Colonic mucosa (tissue), 4 donors: ENCODE results near the gene TEX264. TPM values are rescaled to one million over a fixed set of nuclear protein-coding genes. Genes with fewer than 3 reads are reported as not detected.
"Not testable (repeated sequence)": the region's sequence is repeated elsewhere in the genome, so short reads cannot be mapped to it uniquely, and the experiment has no call there.

Experiments
- DNase-seq: peaks from one replicate; pipeline ENCODE4 v3.0.0-alpha.2; 2020
- H3K27ac ChIP-seq: fragments of 200-600 bp; one replicate; pipeline ENCODE4 v1.8.0; 2021
- H3K27me3 ChIP-seq: fragments of 200-600 bp; one replicate; pipeline ENCODE4 v1.8.0; 2021
- H3K36me3 ChIP-seq: fragments of 200-600 bp; one replicate; pipeline ENCODE4 v1.8.0; 2021
- H3K4me1 ChIP-seq: fragments of 200-600 bp; one replicate; pipeline ENCODE4 v1.8.0; 2021; ENCODE audit warnings: mild to moderate bottlenecking
- H3K4me3 ChIP-seq: fragments of 200-600 bp; one replicate; pipeline ENCODE4 v1.8.0; 2021
- H3K9ac ChIP-seq, 2 donors: one replicate each; pipeline ENCODE4 v1.7.0; 2013; ENCODE audit warnings: control low read depth in 2 of 2, low read depth in 2 of 2, low read length in 2 of 2
- H3K9me3 ChIP-seq: fragments of 200-600 bp; one replicate; pipeline ENCODE4 v1.8.0; 2021
- CTCF ChIP-seq: fragments of 200-600 bp; IDR thresholded peaks from one replicate; pipeline ENCODE4 v1.8.0; 2022; ENCODE audit warnings: antibody characterized with exemption, mild to moderate bottlenecking
- intact Hi-C: fragments of 100-400 bp; cut with DNase I; formaldehyde crosslinking; loops from one replicate; pipeline ENCODE4 v1.14.1; 2022
- total RNA-seq, 2 donors: library from RNA; stranded (reverse); fragmentation: NEBNext Ultra II Directional in 1 of 2; extraction: Animal tissue kit (Norgen Biotek cat#: 25700) in 1 of 2; gene quantifications; one replicate each; pipeline ENCODE4 v1.2.1, GENCODE V29; 2021
- donor health status: healthy.
- donor health status: DM: no; HTN: no; CAD: no.
- donor health status: DM: no; HTN: no; CAD: no.

The TEX264 gene
- total RNA-seq, 2 donors from 2014 or later, result 54.0 to 92.3 TPM

DNA sequence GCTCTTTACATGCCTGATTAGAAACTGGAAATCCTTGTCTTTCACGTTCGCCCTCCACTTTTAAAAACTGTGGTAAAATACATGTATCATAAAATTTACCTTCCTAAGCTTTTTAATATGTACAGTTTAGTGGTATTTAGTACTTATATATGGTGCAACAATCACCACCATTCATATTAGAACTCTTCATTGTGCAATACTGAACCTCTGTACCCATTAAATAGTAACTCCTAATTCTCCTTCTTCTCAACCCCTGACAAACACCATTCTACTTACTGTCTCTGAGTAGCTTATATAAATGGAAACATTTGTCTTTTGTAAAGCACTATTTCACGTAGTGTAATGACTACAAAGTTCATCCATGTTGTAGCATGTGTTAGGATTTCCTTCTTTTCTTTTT lies 64.0 kb downstream of the TEX264 start:
- Histone ChIP-seq H3K9ac (no peak overlapping the region), H3K9me3 (no peaks in the 10 kb centered on the region), H3K27me3 (no peaks in the 10 kb centered on the region), H3K4me1 (no peaks in the 10 kb centered on the region), H3K36me3 (no peaks in the 10 kb centered on the region), H3K4me3 (no peak overlapping the region), H3K27ac (no peak overlapping the region)
- TF ChIP-seq CTCF, result no peak
- intact Hi-C loops, result no loop called here
- no peak for DNase-seq

DNA sequence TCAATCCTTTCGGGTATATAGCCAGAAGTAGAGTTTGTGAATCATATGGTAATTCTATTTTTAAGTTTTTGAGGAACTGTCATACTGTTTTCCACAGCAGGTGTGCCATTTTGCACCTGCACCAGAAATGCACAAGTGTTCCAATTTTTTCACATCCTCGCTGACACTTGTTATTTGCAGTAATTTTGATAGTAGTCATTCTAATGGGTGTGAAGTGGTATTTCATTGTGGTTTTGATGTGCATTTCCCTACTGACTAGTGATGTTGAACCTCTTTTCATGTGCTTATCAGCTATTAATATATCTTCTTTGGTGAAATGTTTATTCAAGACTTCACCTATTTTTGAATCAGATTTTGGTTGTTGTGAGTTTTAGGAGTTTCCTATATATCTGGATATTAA lies 64.9 kb downstream of the TEX264 start:
- intact Hi-C loops, result no loop called here
- Histone ChIP-seq H3K4me3 (no peak overlapping the region), H3K36me3 (no peaks in the 10 kb centered on the region), H3K9ac (no peak overlapping the region), H3K27ac (no peak overlapping the region), H3K9me3 (no peaks in the 10 kb centered on the region), H3K4me1 (no peaks in the 10 kb centered on the region), H3K27me3 (no peaks in the 10 kb centered on the region)
- no peak for TF ChIP-seq CTCF
- DNase-seq, result no peak

DNA sequence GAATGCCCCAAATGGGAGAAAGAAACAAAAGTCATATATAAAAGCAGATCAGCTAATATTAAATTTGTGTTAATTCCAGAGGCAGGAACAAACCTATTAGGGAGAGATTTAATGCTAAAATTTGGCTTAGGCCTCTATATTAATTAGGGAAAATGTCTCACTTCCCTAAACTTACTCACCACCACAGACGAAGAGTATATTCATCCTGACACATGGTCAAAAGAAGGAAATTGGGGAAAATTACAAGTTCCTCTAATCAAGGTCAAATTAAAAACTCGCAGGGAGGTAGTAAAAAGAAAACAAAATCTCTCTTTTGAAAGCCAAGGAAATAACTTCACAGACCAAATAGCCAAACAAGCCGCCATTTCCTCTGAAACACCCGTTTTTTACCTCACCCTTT lies 68.1 kb downstream of the TEX264 start:
- TF ChIP-seq CTCF, result no peak
- intact Hi-C loops, result no loop called here
- no peaks in the 10 kb centered on the region for H3K9me3 ChIP-seq
- no peaks in the 10 kb centered on the region for H3K36me3 ChIP-seq
- no peak overlapping the region for H3K4me3 ChIP-seq
- H3K9ac ChIP-seq, result no peak overlapping the region
- DNase-seq, result no peak
- H3K4me1 ChIP-seq, result no peaks in the 10 kb centered on the region
- H3K27me3 ChIP-seq, result no peaks in the 10 kb centered on the region
- H3K27ac ChIP-seq, result no peak overlapping the region

DNA sequence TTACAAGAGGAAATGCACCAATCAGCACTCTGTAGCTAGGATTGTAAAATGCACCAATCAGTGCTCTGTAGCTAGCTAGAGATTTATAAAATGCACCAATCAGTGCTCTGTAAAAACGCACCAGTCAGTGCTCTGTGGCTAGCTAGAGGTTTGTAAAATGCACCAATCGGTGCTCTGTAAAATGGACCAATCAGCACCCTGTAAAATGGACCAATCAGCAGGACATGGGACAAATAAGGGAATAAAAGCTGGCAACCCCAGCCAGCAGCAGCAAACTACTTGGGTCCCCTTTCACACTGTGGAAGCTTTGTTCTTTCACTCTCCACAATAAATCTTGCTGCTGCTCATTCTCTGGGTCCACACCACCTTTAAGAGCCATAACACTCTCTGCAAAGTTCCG lies 71.3 kb downstream of the TEX264 start:
- H3K27ac ChIP-seq, H3K9me3 ChIP-seq, DNase-seq, intact Hi-C loops, H3K4me1 ChIP-seq, H3K27me3 ChIP-seq, H3K4me3 ChIP-seq, H3K36me3 ChIP-seq, H3K9ac ChIP-seq: not testable (repeated sequence)

GRCh38 chr3:51742978-51743377 lies 71.9 kb downstream of the TEX264 start:
- H3K27me3 ChIP-seq, H3K4me3 ChIP-seq, H3K27ac ChIP-seq, intact Hi-C loops, H3K4me1 ChIP-seq, H3K36me3 ChIP-seq, H3K9ac ChIP-seq, DNase-seq, H3K9me3 ChIP-seq: not testable (repeated sequence)

DNA sequence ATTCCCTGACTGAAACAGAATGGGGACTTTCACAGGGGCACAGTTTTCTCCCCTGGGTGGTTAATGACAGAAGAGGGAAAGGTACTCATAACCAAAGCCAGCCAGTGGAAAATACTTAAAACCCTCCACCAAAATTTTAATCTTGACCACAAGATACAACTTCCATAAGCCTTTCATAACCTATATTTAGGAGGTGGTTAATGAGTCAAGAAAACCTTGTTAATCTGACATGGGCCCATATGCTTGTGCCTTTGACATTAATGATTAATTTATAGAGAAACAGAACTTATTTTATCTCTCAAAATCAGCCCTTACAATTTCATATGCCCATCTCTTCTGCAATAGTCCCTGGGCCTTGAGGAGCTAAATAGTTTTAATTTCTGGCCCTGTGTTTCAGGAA lies 76.8 kb downstream of the TEX264 start:
- Histone ChIP-seq H3K9ac (no peak overlapping the region), H3K27ac (no peak overlapping the region), H3K4me3 (no peak overlapping the region), H3K9me3 (no peaks in the 10 kb centered on the region), H3K36me3 (no peaks in the 10 kb centered on the region), H3K4me1 (no peaks in the 10 kb centered on the region), H3K27me3 (no peaks in the 10 kb centered on the region)
- intact Hi-C loops, result no loop called here
- DNase-seq, result no peak
- TF ChIP-seq CTCF, result no peak

DNA sequence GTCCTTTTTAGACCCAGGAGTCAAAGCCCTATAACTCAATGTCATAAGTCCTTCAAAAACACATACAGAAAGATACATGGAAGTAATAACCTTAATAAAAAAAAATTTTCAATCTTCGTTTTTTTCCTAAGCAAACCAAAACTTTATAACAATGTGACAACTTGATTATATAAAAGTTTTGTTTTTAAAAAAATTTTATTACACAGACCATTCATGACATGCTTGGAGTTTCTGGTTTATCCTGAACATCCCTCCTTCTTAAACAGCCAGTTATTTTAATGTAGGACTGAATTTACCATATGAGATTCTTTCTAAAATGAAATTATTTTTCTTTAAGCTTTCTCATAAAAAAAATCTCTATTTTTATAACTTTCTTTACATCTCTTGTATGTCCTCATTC lies 77.3 kb downstream of the TEX264 start:
- H3K4me1 ChIP-seq, result no peaks in the 10 kb centered on the region
- intact Hi-C loops, result no loop called here
- no peak for DNase-seq
- no peaks in the 10 kb centered on the region for H3K27me3 ChIP-seq
- no peak overlapping the region for H3K27ac ChIP-seq
- no peak for TF ChIP-seq CTCF
- H3K9me3 ChIP-seq, result no peaks in the 10 kb centered on the region
- no peaks in the 10 kb centered on the region for H3K36me3 ChIP-seq
- no peak overlapping the region for H3K4me3 ChIP-seq
- H3K9ac ChIP-seq, result no peak overlapping the region
